GM12878 (cell line): ENCODE results near the gene AQP7. TPM values are rescaled to one million over a fixed set of nuclear protein-coding genes. Genes with fewer than 3 reads are reported as not detected.

Experiments used
- ATAC-seq: fragments of 200-7000 bp; cut with Tn5 transposase; 3 replicates; pipeline ENCODE4 v1.9.1; 2020; ENCODE audit warnings: mild to moderate bottlenecking, moderate library complexity
- BruUV-seq: library from RNA; stranded (reverse); fragments of 400-500 nt; replicated peaks from 2 replicates; lab custom pipeline; 2021; lab: Mats Ljungman, UMichigan
- CTCF ChIA-PET: fragments of 300-600 bp; sonication (Branson Sonifier 250); formaldehyde crosslinking; extraction: SDS; loops from one replicate; lab custom pipeline; 2021; ENCODE audit warnings: inconsistent platforms; lab: Yijun Ruan, JAX
- POLR2A ChIA-PET: fragments of 350-600 bp; formaldehyde crosslinking; extraction: SDS; loops from one replicate; lab custom pipeline; 2021; ENCODE audit warnings: inconsistent platforms; lab: Charles Lee
- RAD21 ChIA-PET: fragments of 300-600 bp; sonication (Branson Sonifier 250); formaldehyde crosslinking; loops from one replicate; lab custom pipeline; 2023; ENCODE audit warnings: antibody characterized with exemption; ENCODE audit not compliant: unreplicated experiment; lab: Charles Lee
- SMC1A ChIA-PET: fragments of 300-600 bp; sonication (Branson Sonifier 250); formaldehyde crosslinking; loops from one replicate; lab custom pipeline; 2023; ENCODE audit not compliant: unreplicated experiment, uncharacterized antibody; lab: Charles Lee
- DNase-seq: peaks from one replicate; pipeline ENCODE4 v3.0.0-alpha.2; 2011; ENCODE audit warnings: low read depth, low spot score
- FAIRE-seq: peaks from 3 replicates; lab custom pipeline; 2011; peaks lifted over from hg19 to GRCh38; lab: Jason Lieb, UNC
- H2AFZ ChIP-seq: 2 replicates; pipeline ENCODE4 v1.6.0; 2011; ENCODE audit warnings: low read depth, low read length, control low read depth; ENCODE audit not compliant: control insufficient read depth
- H3K27ac ChIP-seq: 2 replicates; pipeline ENCODE4 v1.5.1; 2011; ENCODE audit warnings: control low read depth; ENCODE audit not compliant: control insufficient read depth, insufficient read depth
- H3K27me3 ChIP-seq, 2 experiments: replicated peaks in 1 of 2; 2 replicates each; pipeline versions ENCODE4 v1.6.0 to v1.6.1; 2011; ENCODE audit warnings: low read length in 1 of 2; ENCODE audit not compliant: control insufficient read depth in 2 of 2, insufficient read depth in 2 of 2
- H3K36me3 ChIP-seq, 2 experiments: 2 replicates each; pipeline ENCODE4 v1.5.1; 2011; ENCODE audit warnings: low read length in 1 of 2; ENCODE audit not compliant: control insufficient read depth in 2 of 2, insufficient read depth in 2 of 2
- H3K4me1 ChIP-seq: 2 replicates; pipeline ENCODE4 v1.6.1; 2011; ENCODE audit warnings: mild to moderate bottlenecking, low read length, moderate library complexity, mixed read lengths; ENCODE audit not compliant: control insufficient read depth, insufficient read depth
- H3K4me2 ChIP-seq: 2 replicates; pipeline ENCODE4 v1.6.0; 2011; ENCODE audit warnings: control low read depth; ENCODE audit not compliant: control insufficient read depth, insufficient read depth
- H3K4me3 ChIP-seq: fragments of 200-600 bp; sonication (generic); 2 replicates; pipeline ENCODE4 v1.5.1; 2016
- H3K79me2 ChIP-seq: 2 replicates; pipeline ENCODE4 v1.6.0; 2011; ENCODE audit warnings: low read length; ENCODE audit not compliant: control insufficient read depth, insufficient read depth
- H3K9ac ChIP-seq: 2 replicates; pipeline ENCODE4 v1.8.0; 2011; ENCODE audit warnings: low read length, control low read depth, mixed read lengths; ENCODE audit not compliant: control insufficient read depth, insufficient read depth
- H3K9me3 ChIP-seq: replicated peaks from 3 replicates; pipeline ENCODE4 v1.5.1; 2011; ENCODE audit warnings: mild to moderate bottlenecking, low read length; ENCODE audit not compliant: control insufficient read depth, insufficient read depth
- H4K20me1 ChIP-seq: 2 replicates; pipeline ENCODE4 v1.6.0; 2011; ENCODE audit not compliant: control insufficient read depth, insufficient read depth
- FOS ChIP-seq: IDR thresholded peaks from 3 replicates; pipeline ENCODE4 v1.6.1; 2011; ENCODE audit warnings: borderline replicate concordance; ENCODE audit not compliant: insufficient read length; ENCODE audit errors: extremely low read depth
- RFX5 ChIP-seq: IDR thresholded peaks from 2 replicates; pipeline ENCODE4 v1.6.1; 2011; ENCODE audit warnings: low read depth, low read length, improper control_type of control experiment
- ZZZ3 ChIP-seq: IDR thresholded peaks from 2 replicates; pipeline ENCODE4 v1.6.1; 2011; ENCODE audit warnings: low read depth; ENCODE audit not compliant: control insufficient read depth, insufficient read length
- WGBS: methylation state at CpG from one replicate; pipeline ENCODE4 v1.1.6; 2016; ENCODE audit warnings: low lambda C conversion rate; ENCODE audit not compliant: insufficient replicate concordance, insufficient coverage; ENCODE audit errors: missing lambda C conversion rate; 5-methylcytosine and 5-hydroxymethylcytosine counted together
- in situ Hi-C: fragments of 300-500 bp; cut with MboI; formaldehyde crosslinking; loops from 9 replicates; pipeline ENCODE4 v1.14.3; 2018; ENCODE audit warnings: mixed read lengths
- intact Hi-C: fragments of 100-400 bp; cut with micrococcal nuclease; formaldehyde crosslinking; loops from one replicate; pipeline ENCODE4 v1.14.2; 2022; ENCODE audit not compliant: unreplicated experiment
- polyA plus RNA-seq, 11 experiments: library from polyadenylated mRNA; depleted of rRNA in 4 of 11; unstranded in 6 of 11; stranded (reverse) in 5 of 11; fragments of >200 nt; fragmentation: Nextera tagmentation in 4 of 11; fragmentation: Illumina TruSeq in 1 of 11; extraction: Ambion mirVana in 4 of 11; extraction: Trizol in 1 of 11; gene quantifications; 1 replicate in 1 of 11; 2 replicates in 10 of 11; pipeline versions ENCODE4 v1.2.1 to v1.2.3, GENCODE V29; 2011 to 2016; ENCODE audit warnings: inconsistent platforms in 2 of 11, missing spikeins in 2 of 11, low read depth in 1 of 11
- total RNA-seq, 4 experiments: library from RNA; depleted of rRNA in 3 of 4; stranded (reverse); fragments of >200 nt in 3 of 4; fragmentation: Illumina TruSeq in 1 of 4; extraction: Trizol in 1 of 4; gene quantifications; 2 replicates each; pipeline versions ENCODE4 v1.2.1 to v1.2.3, GENCODE V29; 2013 to 2021
- TF ChIP-seq, protein P1 (sequence below): fragments of 450-650 bp; formaldehyde crosslinking; IDR thresholded peaks from 2 replicates; pipeline ENCODE4 v1.4.0; 2022; ENCODE audit warnings: mild to moderate bottlenecking, moderate library complexity
- TF ChIP-seq, protein P2 (sequence below): IDR thresholded peaks from 2 replicates; pipeline ENCODE4 v1.6.1; 2011; ENCODE audit warnings: low read depth, mild to moderate bottlenecking, low read length, moderate library complexity, borderline replicate concordance; ENCODE audit errors: extremely low read depth

The AQP7 gene
- total and polyA plus RNA-seq, 10 of the 15 experiments (the other 5 are each of a cell fraction or from before 2014, with no cell fraction given) = 0.04 to 0.18 (median 0.04) TPM; not detected in 7

DNA sequence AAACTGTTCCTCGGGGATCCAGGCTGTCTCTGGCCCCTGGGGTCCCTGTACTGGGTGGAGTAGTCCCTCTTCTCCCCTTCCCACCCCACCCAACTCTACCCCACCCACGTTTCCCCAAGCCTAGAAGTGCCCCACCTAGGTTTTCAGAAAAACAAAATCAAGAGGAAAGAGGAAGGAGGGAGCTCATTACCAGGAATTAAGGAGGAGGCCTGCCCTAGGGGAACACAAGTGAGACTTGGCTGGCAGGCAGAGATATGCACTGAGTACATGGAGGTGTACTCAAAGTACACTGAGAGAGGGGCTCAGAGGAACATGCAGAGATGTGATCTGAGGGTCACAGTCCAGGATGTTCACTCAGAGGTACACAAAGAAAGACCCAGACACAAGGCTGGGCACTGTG, 34.8 kb upstream of the AQP7 start (continued):
- TF ChIP-seq, protein P1, sequence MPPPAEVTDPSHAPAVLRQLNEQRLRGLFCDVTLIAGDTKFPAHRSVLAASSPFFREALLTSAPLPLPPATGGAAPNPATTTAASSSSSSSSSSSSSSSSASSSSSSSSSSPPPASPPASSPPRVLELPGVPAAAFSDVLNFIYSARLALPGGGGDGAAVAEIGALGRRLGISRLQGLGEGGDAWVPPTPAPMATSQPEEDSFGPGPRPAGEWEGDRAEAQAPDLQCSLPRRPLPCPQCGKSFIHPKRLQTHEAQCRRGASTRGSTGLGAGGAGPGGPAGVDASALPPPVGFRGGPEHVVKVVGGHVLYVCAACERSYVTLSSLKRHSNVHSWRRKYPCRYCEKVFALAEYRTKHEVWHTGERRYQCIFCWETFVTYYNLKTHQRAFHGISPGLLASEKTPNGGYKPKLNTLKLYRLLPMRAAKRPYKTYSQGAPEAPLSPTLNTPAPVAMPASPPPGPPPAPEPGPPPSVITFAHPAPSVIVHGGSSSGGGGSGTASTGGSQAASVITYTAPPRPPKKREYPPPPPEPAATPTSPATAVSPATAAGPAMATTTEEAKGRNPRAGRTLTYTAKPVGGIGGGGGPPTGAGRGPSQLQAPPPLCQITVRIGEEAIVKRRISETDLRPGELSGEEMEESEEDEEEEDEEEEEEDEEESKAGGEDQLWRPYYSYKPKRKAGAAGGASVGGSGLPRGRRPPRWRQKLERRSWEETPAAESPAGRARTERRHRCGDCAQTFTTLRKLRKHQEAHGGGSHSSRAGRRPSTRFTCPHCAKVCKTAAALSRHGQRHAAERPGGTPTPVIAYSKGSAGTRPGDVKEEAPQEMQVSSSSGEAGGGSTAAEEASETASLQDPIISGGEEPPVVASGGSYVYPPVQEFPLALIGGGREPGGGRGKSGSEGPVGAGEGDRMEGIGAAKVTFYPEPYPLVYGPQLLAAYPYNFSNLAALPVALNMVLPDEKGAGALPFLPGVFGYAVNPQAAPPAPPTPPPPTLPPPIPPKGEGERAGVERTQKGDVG (CRISPR knock-in tag) = no peak
- TF ChIP-seq, protein P2, sequence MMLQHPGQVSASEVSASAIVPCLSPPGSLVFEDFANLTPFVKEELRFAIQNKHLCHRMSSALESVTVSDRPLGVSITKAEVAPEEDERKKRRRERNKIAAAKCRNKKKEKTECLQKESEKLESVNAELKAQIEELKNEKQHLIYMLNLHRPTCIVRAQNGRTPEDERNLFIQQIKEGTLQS = no peak
- TF ChIP-seq RFX5 = no peak

DNA sequence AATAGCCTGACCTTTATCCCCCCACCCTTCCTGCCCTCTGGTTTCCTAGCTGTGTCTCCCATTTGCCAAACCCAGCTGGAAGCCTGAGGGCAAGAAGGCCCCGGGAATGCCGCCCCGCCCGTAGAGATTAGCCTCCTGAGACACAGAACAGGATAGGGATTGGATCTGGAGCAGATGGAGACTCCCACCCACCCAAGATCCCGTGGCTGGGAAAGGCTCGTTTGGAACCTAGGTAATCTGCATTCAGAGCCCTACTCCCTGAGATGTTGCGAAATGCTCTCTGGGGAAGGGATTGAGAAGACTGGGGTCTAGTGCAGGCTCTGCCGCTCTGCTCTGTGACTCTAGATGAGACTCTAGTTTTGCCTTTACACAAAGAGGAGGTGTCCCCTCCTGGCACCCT, 34.1 kb upstream of the AQP7 start:
- no peak for ATAC-seq
- no peak for DNase-seq
- ChIA-PET POLR2A (no interaction called here), SMC1A (no interaction called here), CTCF (no interaction called here), RAD21 (no interaction called here)
- in situ Hi-C loops = no loop called here
- 51% methylated on average over 8 of the region's 8 CpGs for WGBS
- Histone ChIP-seq H3K4me1 (no peaks in the 10 kb centered on the region; the same call in 1 of the 2 replicates), H3K9me3 (no peaks in the 10 kb centered on the region), H2AFZ (no peak overlapping the region), H3K9ac (no peak overlapping the region), H3K4me3 (no peak overlapping the region), H3K4me2 (no peak overlapping the region), H4K20me1 (no peaks in the 10 kb centered on the region), H3K27ac (no peak overlapping the region), H3K79me2 (no peaks in the 10 kb centered on the region), H3K36me3 (no peaks in the 10 kb centered on the region), H3K27me3 (peaks cover 5 to 6% of the 10 kb centered on the region in 2 experiments)
- FAIRE-seq = no peak
- intact Hi-C loops = no loop called here
- TF ChIP-seq ZZZ3 (no peak), FOS (no peak)
- no TSS peak for BruUV-seq
